M059J (cell line): ENCODE results near the gene GOLGA3. TPM values are rescaled to one million over a fixed set of nuclear protein-coding genes. Genes with fewer than 3 reads are reported as not detected.
"Not testable (repeated sequence)": the region's sequence is repeated elsewhere in the genome, so short reads cannot be mapped to it uniquely, and the experiment has no call there.

ENCODE experiments used
- DNase-seq: peaks from one replicate; pipeline ENCODE4 v3.0.0-alpha.2; 2012; ENCODE audit warnings: low read depth
- total RNA-seq: library from RNA; depleted of rRNA; stranded (reverse); fragments of >200 nt; shearing (Covaris generic); gene quantifications from 2 replicates; pipeline ENCODE4 v1.2.3, GENCODE V29; 2014

Gene GOLGA3
- total RNA-seq, 1 experiment from 2014 or later: 98.9 TPM

- DNase-seq: no peak
Observed at GRCh38 chr12:132842449-132843045, 13.9 kb upstream of the GOLGA3 start.

- no peak for DNase-seq
Observed at GRCh38 chr12:132841151-132841550, 12.5 kb upstream of the GOLGA3 start.

- DNase-seq: no peak
Observed at GRCh38 chr12:132840536-132840935, 11.9 kb upstream of the GOLGA3 start.

GRCh38 chr12:132839558-132840235 lies 11.0 kb upstream of the GOLGA3 start:
- DNase-seq: no peak

GRCh38 chr12:132838410-132839080 lies 9.9 kb upstream of the GOLGA3 start:
- no peak for DNase-seq

GRCh38 chr12:132837693-132838409 lies 9.2 kb upstream of the GOLGA3 start:
- DNase-seq: no peak

- no peak for DNase-seq
Observed at GRCh38 chr12:132836795-132837331, 8.2 kb upstream of the GOLGA3 start.

GRCh38 chr12:132836230-132836629 lies 7.6 kb upstream of the GOLGA3 start:
- not testable (repeated sequence) for DNase-seq

- DNase-seq: no peak
Observed at GRCh38 chr12:132835076-132836025, 6.7 kb upstream of the GOLGA3 start.

- no peak for DNase-seq
Observed at GRCh38 chr12:132834181-132834711, 5.6 kb upstream of the GOLGA3 start.

GRCh38 chr12:132833341-132833740 lies 4.7 kb upstream of the GOLGA3 start:
- no peak for DNase-seq

GRCh38 chr12:132831771-132832170 lies 3.1 kb upstream of the GOLGA3 start:
- DNase-seq: no peak

- peak; percentile 76 for DNase-seq
Observed at GRCh38 chr12:132827763-132828703, 636 bp downstream of the GOLGA3 start.

- DNase-seq: no peak
Observed at GRCh38 chr12:132825861-132826260, 2.8 kb downstream of the GOLGA3 start.

- DNase-seq: no peak
Observed at GRCh38 chr12:132825089-132825488, 3.6 kb downstream of the GOLGA3 start.

- DNase-seq: no peak
Observed at GRCh38 chr12:132824053-132824452, 4.6 kb downstream of the GOLGA3 start.

- DNase-seq: no peak
Observed at GRCh38 chr12:132818562-132818961, 10.1 kb downstream of the GOLGA3 start.

- DNase-seq: no peak
Observed at GRCh38 chr12:132814232-132814631, 14.4 kb downstream of the GOLGA3 start.

- DNase-seq: peak; percentile 10
Observed at GRCh38 chr12:132813443-132813842, 15.2 kb downstream of the GOLGA3 start.
